ENCODE data around the gene FAM174C. TPM values are rescaled to one million over a fixed set of nuclear protein-coding genes. Genes with fewer than 3 reads are reported as not detected.

Gene FAM174C
- 37.2 and 77.3 TPM in 2 replicates for total RNA-seq

DNA sequence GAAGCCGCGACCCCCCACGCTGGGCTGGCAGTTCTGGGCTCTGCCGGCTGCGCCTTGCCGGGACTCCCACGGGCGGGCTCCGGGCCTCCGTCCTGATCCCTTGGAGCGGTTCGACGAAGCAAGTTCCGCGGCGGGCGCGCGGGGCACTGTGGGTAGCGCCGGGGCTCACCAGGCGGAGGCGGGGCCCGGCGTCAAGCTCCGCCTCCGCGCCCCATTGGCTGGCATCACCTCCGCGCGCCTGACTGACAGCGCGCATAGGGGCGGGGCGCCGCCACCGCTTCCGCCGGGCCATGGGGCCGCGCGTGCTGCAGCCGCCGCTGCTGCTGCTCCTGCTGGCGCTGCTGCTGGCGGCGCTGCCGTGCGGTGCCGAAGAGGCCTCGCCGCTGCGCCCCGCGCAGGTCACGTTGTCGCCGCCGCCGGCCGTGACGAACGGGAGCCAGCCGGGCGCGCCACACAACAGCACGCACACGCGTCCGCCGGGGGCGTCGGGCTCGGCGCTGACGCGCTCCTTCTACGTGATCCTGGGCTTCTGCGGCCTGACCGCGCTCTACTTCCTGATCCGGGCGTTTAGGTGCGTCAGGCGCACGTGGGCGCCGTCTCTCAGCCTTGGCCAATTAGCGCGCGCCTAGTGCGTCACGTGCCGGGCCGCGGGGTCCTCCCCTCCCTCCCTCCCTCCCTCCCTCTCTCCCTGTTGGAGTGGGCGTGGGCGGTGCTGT lies at the start of gene FAM174C:
Gene FAM174C (plus strand): TSS at position 271 of the 716 bp plus-strand sequence. CDS start 20 bp downstream, at position 291.

DNA sequence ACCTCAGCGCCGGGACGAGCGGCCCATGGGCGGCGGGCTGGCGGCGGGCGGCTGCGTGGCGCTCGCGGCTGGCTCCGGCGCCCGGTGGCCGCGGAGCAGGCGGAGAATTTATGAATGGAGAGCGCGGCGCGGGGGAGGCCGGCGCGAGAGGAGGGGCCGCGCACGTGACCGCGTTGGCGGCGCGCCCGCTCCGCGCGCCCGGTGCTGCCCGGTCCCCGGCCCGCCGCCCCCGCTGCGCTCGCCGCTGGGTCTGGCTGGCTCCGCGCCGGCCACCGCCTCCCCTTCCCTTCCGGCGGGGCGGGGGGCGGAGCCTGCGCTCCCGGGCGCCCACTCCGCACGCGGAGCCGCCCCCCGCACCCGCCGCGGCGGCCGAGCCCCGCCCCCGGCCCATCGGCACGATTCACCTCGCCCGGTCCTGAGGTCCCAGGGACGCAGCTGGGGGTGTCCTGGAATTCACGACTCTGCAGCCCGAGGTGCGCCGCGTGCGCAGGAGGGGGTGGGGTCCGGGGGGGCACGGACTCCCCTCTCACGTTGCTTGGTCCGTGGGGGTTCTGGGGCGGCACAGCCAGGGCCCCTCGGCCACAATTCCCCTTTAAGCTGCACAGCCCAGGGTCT lies 37.5 kb upstream of the FAM174C start, which contains the start of gene CBARP:
Gene CBARP (minus strand): TSS at position 252 of the 615 bp plus-strand sequence. CDS start 1,905 bp downstream, outside the sequence.

DNA sequence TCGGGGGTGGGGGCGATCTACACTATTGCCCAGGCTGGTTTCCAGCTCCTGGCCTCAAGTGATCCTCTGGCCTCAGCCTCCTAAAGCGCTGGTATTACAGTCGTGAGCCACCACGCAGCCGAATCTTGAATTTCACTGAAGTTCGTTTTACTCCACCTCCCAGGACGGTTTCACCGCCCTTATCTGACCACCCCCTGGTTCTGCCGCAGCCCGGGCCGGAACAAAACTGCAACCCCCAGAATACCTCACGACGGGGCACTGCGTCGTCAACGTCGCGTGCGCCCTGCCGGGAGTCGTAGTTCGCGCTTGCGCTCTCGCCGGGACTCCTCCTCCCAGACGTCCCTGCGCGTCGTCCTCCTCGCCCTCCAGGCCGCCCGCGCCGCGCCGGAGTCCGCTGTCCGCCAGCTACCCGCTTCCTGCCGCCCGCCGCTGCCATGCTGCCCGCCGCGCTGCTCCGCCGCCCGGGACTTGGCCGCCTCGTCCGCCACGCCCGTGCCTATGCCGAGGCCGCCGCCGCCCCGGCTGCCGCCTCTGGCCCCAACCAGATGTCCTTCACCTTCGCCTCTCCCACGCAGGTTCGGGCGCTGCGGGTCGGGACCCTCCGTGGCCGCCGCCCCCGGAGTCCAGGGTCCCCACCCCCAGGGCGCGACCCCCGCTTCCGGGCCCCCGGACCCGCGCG lies 33.8 kb upstream of the FAM174C start, which contains the start of gene ATP5F1D:
Gene ATP5F1D (plus strand): TSS at position 335 of the 679 bp plus-strand sequence. CDS start 100 bp downstream, at position 435.

DNA sequence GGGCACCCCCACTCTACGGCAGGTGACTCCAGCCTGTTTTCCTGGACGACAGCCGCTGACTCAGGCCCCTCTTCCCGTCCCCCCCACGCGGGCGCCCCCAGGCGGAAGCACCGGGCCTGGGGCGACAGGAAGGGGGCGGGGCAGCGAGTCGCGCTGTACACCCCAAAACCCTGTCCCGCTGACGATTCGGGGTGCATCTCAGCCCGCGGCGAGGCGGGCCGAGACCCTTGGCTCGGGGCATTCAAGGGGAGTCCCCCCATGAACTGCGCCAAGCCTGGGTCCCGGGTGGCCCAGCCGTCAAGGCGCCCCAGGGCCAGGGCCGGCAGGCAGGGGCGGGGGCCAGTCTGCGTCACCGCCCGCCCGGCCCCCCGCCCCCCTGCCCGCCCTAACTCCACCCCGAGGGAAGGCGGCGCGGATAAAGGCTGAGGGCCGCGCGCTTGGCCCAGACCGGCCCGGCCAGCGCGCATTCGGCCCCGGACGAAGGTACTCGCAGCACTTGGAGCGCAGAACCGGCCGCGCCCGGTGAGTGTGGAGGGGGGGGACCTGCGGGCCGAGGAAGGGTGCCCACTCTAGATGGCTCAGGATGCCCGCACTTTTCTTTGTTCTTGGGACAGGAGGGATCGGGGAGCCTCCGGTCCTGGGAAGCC lies 27.1 kb upstream of the FAM174C start, which contains the start of gene MIDN:
Gene MIDN (plus strand): TSS at position 445 of the 647 bp plus-strand sequence. CDS start 1,714 bp downstream, outside the sequence.

DNA sequence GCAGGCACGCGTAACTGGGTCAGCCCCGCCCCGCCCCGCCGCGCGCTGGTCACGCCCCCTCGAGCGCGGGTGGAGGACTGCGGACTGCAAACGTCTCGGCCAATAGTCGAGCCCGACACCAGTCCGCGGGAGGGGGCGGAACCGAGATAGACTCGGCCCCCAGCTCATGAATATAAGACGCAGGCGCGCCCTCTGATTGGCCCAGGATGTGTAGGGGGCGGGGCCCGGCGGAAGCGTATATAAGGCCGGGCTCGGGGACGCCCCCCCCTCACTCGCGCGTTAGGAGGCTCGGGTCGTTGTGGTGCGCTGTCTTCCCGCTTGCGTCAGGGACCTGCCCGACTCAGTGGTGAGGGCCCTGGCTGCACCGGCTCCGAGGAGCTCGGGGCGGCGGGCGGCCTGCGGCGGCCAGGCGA lies 6.3 kb upstream of the FAM174C start, which contains the start of gene CIRBP:
Gene CIRBP (plus strand): TSS at position 268 of the 413 bp plus-strand sequence. CDS start 1,602 bp downstream, outside the sequence.

DNA sequence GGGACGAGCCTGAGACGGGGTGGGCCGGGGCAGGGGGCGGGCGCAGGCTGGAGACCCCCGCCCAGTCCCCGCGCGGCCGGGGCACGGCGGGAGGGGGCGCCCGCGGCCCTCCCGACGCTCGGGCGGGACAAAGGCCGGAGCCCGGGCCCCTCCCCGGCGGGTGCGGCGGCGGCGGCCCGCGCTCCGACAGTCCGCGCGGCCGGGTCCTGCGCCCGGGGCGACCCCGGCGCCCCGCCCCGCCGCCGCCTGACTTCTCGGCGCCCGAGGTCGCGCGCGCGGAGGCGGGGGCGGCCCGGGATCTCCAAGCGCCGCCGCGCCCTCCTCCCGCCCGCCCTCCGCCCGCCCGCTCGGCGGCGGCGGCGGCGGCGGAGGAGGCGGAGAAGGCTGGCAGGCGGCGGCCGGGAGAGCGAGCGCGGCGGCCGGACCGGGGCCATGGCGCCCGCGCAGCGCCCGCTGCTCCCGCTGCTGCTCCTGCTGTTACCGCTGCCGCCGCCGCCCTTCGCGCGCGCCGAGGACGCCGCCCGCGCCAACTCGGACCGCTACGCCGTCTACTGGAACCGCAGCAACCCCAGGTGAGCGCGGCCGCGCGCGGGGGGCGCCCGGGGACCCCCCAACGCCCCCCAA lies 10.5 kb downstream of the FAM174C start, which contains the start of gene EFNA2:
Gene EFNA2 (plus strand): TSS at position 137 of the 624 bp plus-strand sequence. CDS start 296 bp downstream, at position 433.

Other genes with a start within 250 kb of the FAM174C start
- gene CNN2, start 248.9 kb upstream of the FAM174C start, total RNA-seq = 299 and 306 TPM in 2 replicates
- gene ABCA7, start 235.4 kb upstream of the FAM174C start, total RNA-seq = 2.3 and 5.3 TPM in 2 replicates
- gene ARHGAP45, start 208.4 kb upstream of the FAM174C start, total RNA-seq = 3.5 and 8.5 TPM in 2 replicates
- gene POLR2E, start 180.2 kb upstream of the FAM174C start, total RNA-seq = 360 and 361 TPM in 2 replicates
- gene GPX4, start 171.5 kb upstream of the FAM174C start, total RNA-seq = 478 TPM in 2 replicates
- gene SBNO2, start 101.3 kb upstream of the FAM174C start, total RNA-seq = 34.9 and 36.0 TPM in 2 replicates
- gene STK11, start 69.8 kb upstream of the FAM174C start, total RNA-seq = 75.2 and 81.2 TPM in 2 replicates
- 3.0 and 7.2 TPM in 2 replicates for gene CBARP, start 37.5 kb upstream of the FAM174C start, total RNA-seq
- gene ATP5F1D, start 33.8 kb upstream of the FAM174C start, total RNA-seq = 63.1 and 89.1 TPM in 2 replicates
- 6.2 and 9.5 TPM in 2 replicates for gene MIDN, start 26.9 kb upstream of the FAM174C start, total RNA-seq
- 242 and 292 TPM in 2 replicates for gene CIRBP, start 6.2 kb upstream of the FAM174C start, total RNA-seq
- gene EFNA2, start 10.3 kb downstream of the FAM174C start, total RNA-seq = not detected in 2 replicates
- 171 and 174 TPM in 2 replicates for gene NDUFS7, start 108.4 kb downstream of the FAM174C start, total RNA-seq
- 30.0 and 34.0 TPM in 2 replicates for gene GAMT, start 126.0 kb downstream of the FAM174C start, total RNA-seq
- 96.9 and 103 TPM in 2 replicates for gene DAZAP1, start 132.1 kb downstream of the FAM174C start, total RNA-seq
- 2,537 and 3,021 TPM in 2 replicates for gene RPS15, start 162.9 kb downstream of the FAM174C start, total RNA-seq
- not detected in 2 replicates for gene APC2, start 174.6 kb downstream of the FAM174C start, total RNA-seq
- gene C19orf25, start 203.7 kb downstream of the FAM174C start, total RNA-seq = 36.0 and 47.6 TPM in 2 replicates
- gene PCSK4, start 214.8 kb downstream of the FAM174C start, total RNA-seq = 0.58 and 1.6 TPM in 2 replicates
- 4.0 and 8.2 TPM in 2 replicates for gene REEP6, start 215.7 kb downstream of the FAM174C start, total RNA-seq
- 3.5 and 12.6 TPM in 2 replicates for gene ADAMTSL5, start 237.5 kb downstream of the FAM174C start, total RNA-seq
- gene PLK5, start 248.5 kb downstream of the FAM174C start, total RNA-seq = not detected in 2 replicates

Measured in myometrial cell (primary cell).